PC-3 (cell line): Measurements from ENCODE around the gene SMC1B. TPM values are rescaled to one million over a fixed set of nuclear protein-coding genes. Genes with fewer than 3 reads are reported as not detected.

ENCODE experiments used
- ATAC-seq: fragments of 200-7000 bp; cut with Tn5 transposase; 2 replicates; pipeline ENCODE4 v1.9.1; 2020; ENCODE audit warnings: mild to moderate bottlenecking, moderate library complexity
- BruUV-seq: library from RNA; stranded (reverse); fragments of 400-500 nt; replicated peaks from 2 replicates; lab custom pipeline; 2021; lab: Mats Ljungman, UMichigan
- CTCF ChIA-PET: fragments of 300-600 bp; sonication (Branson Sonifier 250); formaldehyde crosslinking; loops from one replicate; lab custom pipeline; 2022; ENCODE audit warnings: antibody characterized with exemption; lab: Charles Lee
- POLR2A ChIA-PET: fragments of 300-600 bp; sonication (Branson Sonifier 250); formaldehyde crosslinking; loops from one replicate; lab custom pipeline; 2022; ENCODE audit warnings: antibody characterized with exemption; ENCODE audit not compliant: unreplicated experiment; lab: Charles Lee
- DNase-seq: peaks from one replicate; pipeline ENCODE4 v3.0.0-alpha.2; 2015
- H2AFZ ChIP-seq: fragments of 300-600 bp; sonication (generic); 2 replicates; pipeline ENCODE4 v1.6.0; 2016; ENCODE audit warnings: antibody characterized with exemption, low read length
- H3F3A ChIP-seq: fragments of 300-600 bp; sonication (generic); one replicate; pipeline ENCODE4 v1.6.0; 2017; ENCODE audit warnings: antibody characterized with exemption, low read length, control low read depth, mild to moderate bottlenecking; ENCODE audit not compliant: unreplicated experiment
- H3K27ac ChIP-seq: fragments of 300-600 bp; sonication (generic); 2 replicates; pipeline ENCODE4 v1.5.1; 2016; ENCODE audit warnings: mild to moderate bottlenecking, low read length
- H3K27me3 ChIP-seq: fragments of 300-600 bp; sonication (generic); 2 replicates; pipeline ENCODE4 v1.6.1; 2016; ENCODE audit warnings: low read length, mixed read lengths
- H3K36me3 ChIP-seq: fragments of 300-600 bp; sonication (generic); 2 replicates; pipeline ENCODE4 v1.6.1; 2016; ENCODE audit warnings: low read depth, mixed run types, low read length, mixed read lengths
- H3K4me1 ChIP-seq: fragments of 300-600 bp; sonication (generic); 2 replicates; pipeline ENCODE4 v1.5.1; 2016; ENCODE audit warnings: low read length; ENCODE audit not compliant: insufficient read depth
- H3K4me2 ChIP-seq: fragments of 300-600 bp; sonication (generic); 2 replicates; pipeline ENCODE4 v1.6.0; 2016; ENCODE audit warnings: low read length
- H3K4me3 ChIP-seq: fragments of 300-600 bp; sonication (generic); 2 replicates; pipeline ENCODE4 v1.5.1; 2016; ENCODE audit warnings: mild to moderate bottlenecking, low read length, mixed read lengths
- H3K79me2 ChIP-seq: fragments of 300-600 bp; sonication (generic); 2 replicates; pipeline ENCODE4 v1.6.1; 2017; ENCODE audit warnings: low read length, mixed read lengths
- H3K9ac ChIP-seq: fragments of 300-600 bp; sonication (generic); 2 replicates; pipeline ENCODE4 v1.6.0; 2016; ENCODE audit warnings: mild to moderate bottlenecking, low read length
- H3K9me2 ChIP-seq: fragments of 300-600 bp; sonication (generic); replicated peaks from 2 replicates; pipeline ENCODE4 v1.6.1; 2016; ENCODE audit warnings: mixed run types, low read length, mixed read lengths
- H3K9me3 ChIP-seq: fragments of 300-600 bp; sonication (generic); 2 replicates; pipeline ENCODE4 v1.6.1; 2016; ENCODE audit warnings: low read length, mixed read lengths
- H4K20me1 ChIP-seq: fragments of 300-600 bp; sonication (generic); 2 replicates; pipeline ENCODE4 v1.6.1; 2016; ENCODE audit warnings: low read length, mixed read lengths
- EZH2 ChIP-seq: fragments of 300-600 bp; sonication (generic); IDR thresholded peaks from one replicate; pipeline ENCODE4 v1.6.1; 2017; ENCODE audit warnings: antibody characterized with exemption, mild to moderate bottlenecking, low read length; ENCODE audit not compliant: unreplicated experiment
- EZH2phosphoT487 ChIP-seq: fragments of 300-600 bp; sonication (generic); IDR thresholded peaks from 2 replicates; pipeline ENCODE4 v1.6.1; 2018; ENCODE audit warnings: mild to moderate bottlenecking, antibody characterized with exemption, low read length, borderline replicate concordance
- intact Hi-C: fragments of 100-400 bp; cut with micrococcal nuclease; formaldehyde crosslinking; loops from 2 replicates; pipeline ENCODE4 v1.9.0; 2023
- total RNA-seq: library from RNA; depleted of rRNA; stranded (reverse); fragments of >200 nt; gene quantifications from 2 replicates; pipeline ENCODE4 v1.2.3, GENCODE V29; 2014
- TF ChIP-seq, protein P1 (sequence below): fragments of 300-600 bp; sonication (generic); conservative IDR thresholded peaks from 2 replicates; pipeline ENCODE4 v1.5.1; 2017; ENCODE audit warnings: antibody characterized with exemption, low read depth, mild to moderate bottlenecking, low read length

SMC1B gene
- total RNA-seq, 1 experiment from 2014 or later, result 0.04 TPM

DNA sequence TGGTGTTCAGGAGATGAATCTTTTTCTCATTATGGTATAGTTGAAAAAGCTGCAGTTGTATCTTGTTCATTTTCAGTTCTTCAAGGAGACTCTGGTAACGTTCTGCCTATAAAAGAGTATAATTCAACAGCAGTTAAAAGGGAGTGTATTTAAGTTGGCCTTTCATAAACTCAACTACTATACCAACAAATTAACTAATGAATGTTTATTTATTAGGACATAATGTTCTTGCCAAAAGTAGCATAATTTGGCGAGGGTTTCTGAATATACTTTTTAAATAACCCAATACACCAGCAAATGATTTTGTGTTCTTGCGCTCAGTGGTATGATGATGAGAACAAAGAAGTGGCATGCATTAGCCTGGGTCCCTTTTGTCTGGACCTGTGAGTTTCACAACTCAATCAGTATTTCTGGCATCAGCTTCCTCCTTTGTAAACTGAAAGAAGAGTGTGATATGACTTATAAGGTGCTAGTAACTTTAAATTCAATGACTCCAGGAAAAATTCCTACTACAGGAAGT, 10.9 kb downstream of the SMC1B start:
- Histone ChIP-seq H3K9me2 (no peaks in the 10 kb centered on the region), H3K4me2 (no peak overlapping the region), H3K79me2 (no peaks in the 10 kb centered on the region), H3K36me3 (no peaks in the 10 kb centered on the region), H3F3A (no peaks in the 10 kb centered on the region), H3K27ac (no peak overlapping the region), H4K20me1 (no peaks in the 10 kb centered on the region), H2AFZ (no peak overlapping the region), H3K4me1 (no peaks in the 10 kb centered on the region), H3K9me3 (no peaks in the 10 kb centered on the region), H3K4me3 (no peak overlapping the region), H3K27me3 (no peaks in the 10 kb centered on the region), H3K9ac (no peak overlapping the region)
- TF ChIP-seq, protein P1, sequence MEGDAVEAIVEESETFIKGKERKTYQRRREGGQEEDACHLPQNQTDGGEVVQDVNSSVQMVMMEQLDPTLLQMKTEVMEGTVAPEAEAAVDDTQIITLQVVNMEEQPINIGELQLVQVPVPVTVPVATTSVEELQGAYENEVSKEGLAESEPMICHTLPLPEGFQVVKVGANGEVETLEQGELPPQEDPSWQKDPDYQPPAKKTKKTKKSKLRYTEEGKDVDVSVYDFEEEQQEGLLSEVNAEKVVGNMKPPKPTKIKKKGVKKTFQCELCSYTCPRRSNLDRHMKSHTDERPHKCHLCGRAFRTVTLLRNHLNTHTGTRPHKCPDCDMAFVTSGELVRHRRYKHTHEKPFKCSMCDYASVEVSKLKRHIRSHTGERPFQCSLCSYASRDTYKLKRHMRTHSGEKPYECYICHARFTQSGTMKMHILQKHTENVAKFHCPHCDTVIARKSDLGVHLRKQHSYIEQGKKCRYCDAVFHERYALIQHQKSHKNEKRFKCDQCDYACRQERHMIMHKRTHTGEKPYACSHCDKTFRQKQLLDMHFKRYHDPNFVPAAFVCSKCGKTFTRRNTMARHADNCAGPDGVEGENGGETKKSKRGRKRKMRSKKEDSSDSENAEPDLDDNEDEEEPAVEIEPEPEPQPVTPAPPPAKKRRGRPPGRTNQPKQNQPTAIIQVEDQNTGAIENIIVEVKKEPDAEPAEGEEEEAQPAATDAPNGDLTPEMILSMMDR, result no peak
- TF ChIP-seq EZH2phosphoT487, result no peak
- no peak for TF ChIP-seq EZH2
- no peak for ATAC-seq
- POLR2A ChIA-PET, result no interaction called here
- no peak for DNase-seq
- intact Hi-C loops, result no loop called here
- CTCF ChIA-PET, result no interaction called here
- BruUV-seq, result no TSS peak

DNA sequence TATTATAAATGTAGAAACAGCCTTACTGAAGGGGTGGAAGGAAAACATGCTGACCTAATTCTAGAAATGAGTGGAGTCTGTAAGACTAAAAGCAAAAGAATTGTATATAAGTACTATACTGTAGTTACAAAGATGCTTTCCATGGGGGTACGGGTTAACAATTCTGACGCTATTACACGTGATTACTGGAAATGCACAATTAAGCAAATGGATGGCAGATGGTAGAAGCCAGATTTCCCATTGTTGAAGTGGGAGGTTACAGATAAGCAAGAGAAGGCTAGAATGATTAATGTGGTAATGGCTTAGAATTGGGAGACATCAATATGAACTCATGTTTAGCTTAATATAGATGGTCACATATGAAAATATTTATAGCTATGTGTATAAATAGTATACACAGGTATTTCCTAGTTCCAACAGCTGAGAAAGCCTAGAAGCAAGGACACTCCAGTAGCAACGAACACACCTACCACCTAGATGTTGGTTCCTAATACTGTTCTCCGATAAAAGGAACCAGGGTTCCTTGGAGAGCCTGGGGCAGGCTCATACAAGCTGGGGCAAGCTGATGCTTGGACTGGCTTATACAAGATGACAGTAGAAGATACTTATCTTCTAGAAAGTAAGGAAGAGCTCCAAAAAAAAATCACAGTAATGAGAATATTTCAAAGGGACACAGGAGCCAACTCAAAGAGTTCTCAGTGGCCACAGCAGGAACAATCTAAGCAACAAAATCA, 13.5 kb downstream of the SMC1B start:
- no peaks in the 10 kb centered on the region for H3K4me1 ChIP-seq
- no peak for DNase-seq
- H2AFZ ChIP-seq, result no peak overlapping the region
- BruUV-seq, result no TSS peak
- intact Hi-C loops, result no loop called here
- no peaks in the 10 kb centered on the region for H3K79me2 ChIP-seq
- no peaks in the 10 kb centered on the region for H3K27me3 ChIP-seq
- H3K4me3 ChIP-seq, result no peak overlapping the region
- CTCF ChIA-PET, result interaction anchor here (0.6 kb wide), 1 partner anchor 132 kb away, joined by 4 read pairs; no protein-coding TSS in a partner anchor
- H3F3A ChIP-seq, result no peaks in the 10 kb centered on the region
- no peaks in the 10 kb centered on the region for H3K9me2 ChIP-seq
- H4K20me1 ChIP-seq, result no peaks in the 10 kb centered on the region
- POLR2A ChIA-PET, result no interaction called here
- no peak overlapping the region for H3K4me2 ChIP-seq
- TF ChIP-seq, protein P1, result no peak
- TF ChIP-seq EZH2phosphoT487 (no peak), EZH2 (no peak)
- ATAC-seq, result no peak
- no peak overlapping the region for H3K9ac ChIP-seq
- H3K36me3 ChIP-seq, result no peaks in the 10 kb centered on the region
- no peak overlapping the region for H3K27ac ChIP-seq
- H3K9me3 ChIP-seq, result no peaks in the 10 kb centered on the region

DNA sequence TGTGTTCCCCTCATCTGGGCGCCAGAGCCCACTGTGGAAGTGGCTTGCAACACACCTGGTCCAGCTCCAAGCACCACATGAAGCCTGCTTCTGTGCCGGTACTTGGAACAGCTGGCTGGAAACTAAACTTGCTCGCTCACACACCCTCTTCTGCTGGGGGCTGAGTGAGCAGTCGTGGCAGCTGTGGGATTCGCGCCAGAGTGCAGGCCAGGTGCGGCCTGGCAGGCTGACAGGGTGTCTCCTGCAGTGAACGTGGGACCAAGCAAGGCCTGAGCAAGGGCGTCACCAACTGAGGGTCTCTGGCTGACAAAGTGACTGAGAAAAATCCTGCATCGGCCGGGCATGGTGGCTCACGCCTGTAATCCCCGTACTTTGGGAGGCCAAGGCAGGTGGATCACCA, 15.2 kb downstream of the SMC1B start:
- Histone ChIP-seq H3K27ac (no peak overlapping the region), H3K9ac (no peak overlapping the region), H3K27me3 (no peaks in the 10 kb centered on the region), H2AFZ (no peak overlapping the region), H3K4me2 (no peak overlapping the region), H3K4me1 (no peaks in the 10 kb centered on the region), H3F3A (no peaks in the 10 kb centered on the region), H3K9me3 (no peaks in the 10 kb centered on the region), H3K9me2 (no peaks in the 10 kb centered on the region), H4K20me1 (no peaks in the 10 kb centered on the region), H3K79me2 (no peaks in the 10 kb centered on the region), H3K4me3 (no peak overlapping the region), H3K36me3 (no peaks in the 10 kb centered on the region)
- TF ChIP-seq EZH2 (no peak), EZH2phosphoT487 (no peak)
- TF ChIP-seq, protein P1, result no peak
- intact Hi-C loops, result no loop called here
- no peak for ATAC-seq
- DNase-seq, result no peak
- POLR2A ChIA-PET, result no interaction called here
- CTCF ChIA-PET, result no interaction called here
- BruUV-seq, result no TSS peak
